Left renal pelvis (tissue), 4 donors: Measurements from ENCODE around the gene CDC42EP4. TPM values are rescaled to one million over a fixed set of nuclear protein-coding genes. Genes with fewer than 3 reads are reported as not detected.

Source experiments
- DNase-seq, 4 donors: peaks; one replicate each; pipeline ENCODE4 v3.0.0-alpha.2; 2013; ENCODE audit warnings: low read depth in 4 of 4, low spot score in 3 of 4
- polyA plus RNA-seq, 4 donors: library from polyadenylated mRNA; unstranded; fragments of 120-200 nt; gene quantifications; one replicate each; pipeline ENCODE4 v1.2.1, GENCODE V29; 2013; ENCODE audit not compliant: insufficient read length in 4 of 4

Gene CDC42EP4
- polyA plus RNA-seq, 4 donors = 41.9 to 63.8 (median 51.5) TPM

- DNase-seq = no peak
Observed at GRCh38 chr17:73304438-73304837, 7.4 kb downstream of the CDC42EP4 start.

GRCh38 chr17:73302189-73302588 lies 9.6 kb downstream of the CDC42EP4 start:
- DNase-seq = no peak

- DNase-seq = no peak
Observed at GRCh38 chr17:73301369-73301768, 10.4 kb downstream of the CDC42EP4 start.

- no peak for DNase-seq
Observed at GRCh38 chr17:73300392-73300791, 11.4 kb downstream of the CDC42EP4 start.

GRCh38 chr17:73297934-73298861 lies 13.6 kb downstream of the CDC42EP4 start:
- no peak for DNase-seq

- DNase-seq = no peak
Observed at GRCh38 chr17:73293480-73293911, 18.3 kb downstream of the CDC42EP4 start.

- no peak for DNase-seq
Observed at GRCh38 chr17:73293031-73293430, 18.8 kb downstream of the CDC42EP4 start.

GRCh38 chr17:73292031-73292531 lies 19.7 kb downstream of the CDC42EP4 start:
- DNase-seq = no peak

- DNase-seq = no peak
Observed at GRCh38 chr17:73291260-73291801, 20.5 kb downstream of the CDC42EP4 start.

- DNase-seq = no peak
Observed at GRCh38 chr17:73290399-73291259, 21.2 kb downstream of the CDC42EP4 start.

GRCh38 chr17:73289549-73290254 lies 22.1 kb downstream of the CDC42EP4 start:
- no peak for DNase-seq

GRCh38 chr17:73288534-73289302 lies 23.1 kb downstream of the CDC42EP4 start:
- DNase-seq = no peak

- no peak for DNase-seq
Observed at GRCh38 chr17:73286863-73287296, 24.9 kb downstream of the CDC42EP4 start.

GRCh38 chr17:73285916-73286862 lies 25.6 kb downstream of the CDC42EP4 start:
- no peak for DNase-seq

GRCh38 chr17:73285603-73285908 lies 26.2 kb downstream of the CDC42EP4 start:
- no peak for DNase-seq

GRCh38 chr17:73284906-73285602 lies 26.7 kb downstream of the CDC42EP4 start:
- no peak for DNase-seq

GRCh38 chr17:73284354-73284753 lies 27.4 kb downstream of the CDC42EP4 start:
- DNase-seq = no peak

GRCh38 chr17:73283841-73284282 lies 27.9 kb downstream of the CDC42EP4 start:
- DNase-seq = no peak
